GM23338 (cell line): ENCODE measurements around the gene CARNS1. TPM values are rescaled to one million over a fixed set of nuclear protein-coding genes. Genes with fewer than 3 reads are reported as not detected.
"Not testable (repeated sequence)": the region's sequence is repeated elsewhere in the genome, so short reads cannot be mapped to it uniquely, and the experiment has no call there.

ENCODE experiments used
- ATAC-seq: fragments of 200-7000 bp; cut with Tn5 transposase; 3 replicates; pipeline ENCODE4 v1.9.1; 2020
- DNase-seq: peaks from one replicate; pipeline ENCODE4 v3.0.0-alpha.2; 2015; ENCODE audit warnings: low spot score
- H2AFZ ChIP-seq: fragments of 200-600 bp; sonication (generic); 2 replicates; pipeline ENCODE4 v1.8.0; 2016; ENCODE audit warnings: antibody characterized with exemption, mild to moderate bottlenecking, moderate library complexity
- H3F3A ChIP-seq: fragments of 200-600 bp; sonication (generic); replicated peaks from 2 replicates; pipeline ENCODE4 v1.8.0; 2017; ENCODE audit warnings: antibody characterized with exemption, mixed run types, low read depth
- H3K27ac ChIP-seq: fragments of 200-600 bp; sonication (generic); 2 replicates; pipeline ENCODE4 v1.6.1; 2016; ENCODE audit warnings: low read depth
- H3K27me3 ChIP-seq: fragments of 200-600 bp; sonication (generic); 2 replicates; pipeline ENCODE4 v1.8.0; 2016; ENCODE audit warnings: mild to moderate bottlenecking, mixed run types, moderate library complexity; ENCODE audit not compliant: insufficient read depth
- H3K36me3 ChIP-seq: fragments of 200-600 bp; sonication (generic); 2 replicates; pipeline ENCODE4 v1.8.0; 2016; ENCODE audit warnings: mild to moderate bottlenecking; ENCODE audit not compliant: insufficient read depth
- H3K4me1 ChIP-seq: fragments of 200-600 bp; sonication (generic); 2 replicates; pipeline ENCODE4 v1.8.0; 2016; ENCODE audit warnings: mild to moderate bottlenecking, moderate library complexity; ENCODE audit not compliant: insufficient read depth
- H3K4me2 ChIP-seq: fragments of 200-600 bp; sonication (generic); 2 replicates; pipeline ENCODE4 v1.7.1; 2017; ENCODE audit warnings: mixed run types
- H3K4me3 ChIP-seq: fragments of 200-600 bp; sonication (generic); 2 replicates; pipeline ENCODE4 v1.6.1; 2016; ENCODE audit warnings: mixed run types
- H3K79me2 ChIP-seq: fragments of 200-600 bp; sonication (generic); replicated peaks from 2 replicates; pipeline ENCODE4 v1.8.0; 2017; ENCODE audit warnings: mild to moderate bottlenecking; ENCODE audit not compliant: insufficient read depth
- H3K9me2 ChIP-seq: fragments of 200-600 bp; sonication (generic); 2 replicates; pipeline ENCODE4 v1.8.0; 2017; ENCODE audit not compliant: insufficient read depth
- H4K20me1 ChIP-seq: fragments of 200-600 bp; sonication (generic); replicated peaks from 2 replicates; pipeline ENCODE4 v1.8.0; 2017; ENCODE audit warnings: mild to moderate bottlenecking; ENCODE audit not compliant: insufficient read depth
- H3K27ac Mint-ChIP-seq: 2 replicates; pipeline ENCODE4 v1.8.0; 2020; ENCODE audit warnings: inconsistent platforms, mild to moderate bottlenecking, moderate library complexity, mixed read lengths
- H3K27me3 Mint-ChIP-seq: 3 replicates; pipeline ENCODE4 v1.8.0; 2022; ENCODE audit warnings: low read depth, mild to moderate bottlenecking, moderate library complexity, mixed read lengths, inconsistent platforms; ENCODE audit not compliant: insufficient read depth, poor library complexity
- H3K36me3 Mint-ChIP-seq: 3 replicates; pipeline ENCODE4 v1.8.0; 2021; ENCODE audit warnings: low read depth, mild to moderate bottlenecking, inconsistent platforms, moderate library complexity, mixed read lengths
- H3K4me1 Mint-ChIP-seq: 3 replicates; pipeline ENCODE4 v1.8.0; 2020; ENCODE audit warnings: mild to moderate bottlenecking, inconsistent platforms, mixed read lengths
- H3K4me3 Mint-ChIP-seq: 3 replicates; pipeline ENCODE4 v1.8.0; 2021; ENCODE audit warnings: moderate library complexity, mild to moderate bottlenecking, inconsistent platforms, mixed read lengths
- H3K9me3 Mint-ChIP-seq: 3 replicates; pipeline ENCODE4 v1.8.0; 2020; ENCODE audit warnings: moderate library complexity, mild to moderate bottlenecking, inconsistent platforms, mixed read lengths
- CTCF ChIP-seq, 2 experiments: fragments of 200-600 bp in 1 of 2; sonication (generic) in 1 of 2; conservative IDR thresholded peaks; 2 replicates each; pipeline versions ENCODE4 v1.5.1 to v1.6.1; 2016 to 2017; ENCODE audit warnings: antibody characterized with exemption in 2 of 2, low read depth in 2 of 2, mild to moderate bottlenecking in 2 of 2, moderate library complexity in 1 of 2
- NANOG ChIP-seq: IDR thresholded peaks from 2 replicates; pipeline ENCODE4 v1.6.1; 2016; ENCODE audit warnings: antibody characterized with exemption, borderline replicate concordance
- POLR2AphosphoS5 ChIP-seq: IDR thresholded peaks from 2 replicates; pipeline ENCODE4 v1.6.1; 2016; ENCODE audit warnings: antibody characterized with exemption, low read depth
- ZNF114 ChIP-seq: fragments of 250-450 bp; sonication (Bioruptor Pico); IDR thresholded peaks from 2 replicates; pipeline ENCODE4 v1.5.0; 2020; ENCODE audit warnings: mild to moderate bottlenecking, moderate library complexity
- ZNF462 ChIP-seq: fragments of 250-450 bp; sonication (Bioruptor Pico); IDR thresholded peaks from 2 replicates; pipeline ENCODE4 v1.5.0; 2020; ENCODE audit warnings: mild to moderate bottlenecking, moderate library complexity
- polyA plus RNA-seq: library from polyadenylated mRNA; unstranded; fragments of >200 nt; fragmentation: Nextera tagmentation; extraction: Ambion mirVana; gene quantifications from 2 replicates; pipeline ENCODE4 v1.2.1, GENCODE V29; 2016
- total RNA-seq: library from RNA; depleted of rRNA; stranded (reverse); fragments of >200 nt; shearing (Covaris generic); gene quantifications from 2 replicates; pipeline ENCODE4 v1.2.3, GENCODE V29; 2014

CARNS1 gene
- total and polyA plus RNA-seq, 2 experiments from 2014 or later, result 0.52 to 0.76 TPM

GRCh38 chr11:67423891-67424613 is 8.6 kb downstream of the CARNS1 start (continued):
- TF ChIP-seq ZNF462 (CRISPR knock-in tag) (no peak), POLR2AphosphoS5 (no peak), ZNF114 (CRISPR knock-in tag) (no peak), NANOG (no peak), CTCF (conservative IDR thresholded peaks at IDR 0.05; ENCODE audit: low read depth in 2 of 2) (no peak)

- not testable (repeated sequence) for H3K27me3 ChIP-seq, H3K4me1 ChIP-seq, H3K9me3 Mint-ChIP-seq, H4K20me1 ChIP-seq, H3K4me1 Mint-ChIP-seq, H3K36me3 ChIP-seq, H3K9me2 ChIP-seq, ATAC-seq, DNase-seq
- Histone ChIP-seq H2AFZ (peak overlapping the region; percentile 66), H3K4me2 (peak overlapping the region; percentile 98), H3K79me2 (peaks cover 11% of the 10 kb centered on the region), H3K4me3 (peak overlapping the region; percentile 99), H3F3A (peaks cover 13% of the 10 kb centered on the region; the same call in 1 of the 2 replicates), H3K27ac (peak overlapping the region; percentile 75)
- peak overlapping the region; percentile 92 for H3K4me3 Mint-ChIP-seq
- H3K36me3 Mint-ChIP-seq, result peaks cover 12% of the 10 kb centered on the region
- peaks cover 23% of the 10 kb centered on the region for H3K27me3 Mint-ChIP-seq
- H3K27ac Mint-ChIP-seq, result peak overlapping the region; percentile 93
Measured at GRCh38 chr11:67427364-67427859, 11.9 kb downstream of the CARNS1 start.
